Loucy (cell line): ENCODE measurements around the gene DMRTC2.

Experiments used
- EZH2phosphoT487 ChIP-seq: fragments of 200-600 bp; IDR thresholded peaks from 2 replicates; pipeline ENCODE4 v1.6.1; 2018; ENCODE audit warnings: antibody characterized with exemption, mild to moderate bottlenecking, moderate library complexity, borderline replicate concordance
- TF ChIP-seq, protein P1 (sequence below): fragments of 200-600 bp; sonication (generic); conservative IDR thresholded peaks from 2 replicates; pipeline ENCODE4 v1.5.1; 2014; ENCODE audit warnings: mild to moderate bottlenecking, antibody characterized with exemption, low read length

DNA sequence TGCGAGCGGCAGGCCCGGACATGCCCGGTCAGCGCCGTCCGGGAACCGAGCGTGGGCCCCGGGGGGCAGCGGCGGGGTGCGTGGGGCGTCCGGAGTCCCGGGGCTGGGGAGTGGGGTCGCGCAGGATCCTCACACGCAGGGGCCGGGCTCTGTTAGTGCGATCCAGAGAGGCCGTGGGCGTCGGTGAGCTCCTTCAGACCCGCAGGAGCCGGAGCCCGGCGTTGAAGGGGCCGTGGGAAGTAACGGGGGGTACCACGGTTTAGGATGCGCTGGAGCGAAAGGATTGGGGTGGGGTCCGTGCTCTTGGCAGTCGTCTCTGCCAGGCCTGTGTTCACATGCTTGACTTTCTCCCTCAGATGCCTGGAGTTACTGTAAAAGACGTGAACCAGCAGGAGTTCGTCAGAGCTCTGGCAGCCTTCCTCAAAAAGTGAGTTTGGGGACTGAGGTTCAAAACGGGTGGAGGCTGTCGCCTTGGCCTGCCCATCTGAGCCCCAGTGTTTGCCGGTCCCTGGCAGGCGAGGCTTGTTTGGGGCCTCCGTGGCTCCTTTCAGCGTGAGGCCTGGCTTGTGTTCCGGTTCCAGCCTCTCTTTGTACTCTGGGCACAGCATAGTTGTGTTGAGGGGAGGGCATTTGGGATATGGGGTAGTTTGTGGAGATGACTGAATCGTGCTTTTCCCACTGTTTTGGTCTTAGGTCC is 15.7 kb downstream of the DMRTC2 start:
- TF ChIP-seq, protein P1, sequence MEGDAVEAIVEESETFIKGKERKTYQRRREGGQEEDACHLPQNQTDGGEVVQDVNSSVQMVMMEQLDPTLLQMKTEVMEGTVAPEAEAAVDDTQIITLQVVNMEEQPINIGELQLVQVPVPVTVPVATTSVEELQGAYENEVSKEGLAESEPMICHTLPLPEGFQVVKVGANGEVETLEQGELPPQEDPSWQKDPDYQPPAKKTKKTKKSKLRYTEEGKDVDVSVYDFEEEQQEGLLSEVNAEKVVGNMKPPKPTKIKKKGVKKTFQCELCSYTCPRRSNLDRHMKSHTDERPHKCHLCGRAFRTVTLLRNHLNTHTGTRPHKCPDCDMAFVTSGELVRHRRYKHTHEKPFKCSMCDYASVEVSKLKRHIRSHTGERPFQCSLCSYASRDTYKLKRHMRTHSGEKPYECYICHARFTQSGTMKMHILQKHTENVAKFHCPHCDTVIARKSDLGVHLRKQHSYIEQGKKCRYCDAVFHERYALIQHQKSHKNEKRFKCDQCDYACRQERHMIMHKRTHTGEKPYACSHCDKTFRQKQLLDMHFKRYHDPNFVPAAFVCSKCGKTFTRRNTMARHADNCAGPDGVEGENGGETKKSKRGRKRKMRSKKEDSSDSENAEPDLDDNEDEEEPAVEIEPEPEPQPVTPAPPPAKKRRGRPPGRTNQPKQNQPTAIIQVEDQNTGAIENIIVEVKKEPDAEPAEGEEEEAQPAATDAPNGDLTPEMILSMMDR, result no peak
- TF ChIP-seq EZH2phosphoT487, result no peak
